Cerebellar nuclear complex (tissue), 1 donor: ENCODE data around the gene FANCD2.
A peak's percentile ranks its signal among the peaks of the same experiment; 100 is the strongest.

Experiments
- DNase-seq, 2 experiments: peaks; one replicate each; lab custom pipeline; 2025; lab: John Stamatoyannopoulos, UW

FANCD2 gene

GRCh38 chr3:10026084-10026890 is at the start of gene FANCD2:
Gene FANCD2 (plus strand): TSS chr3:10026437. CDS start chr3:10028658, 2,221 bp downstream.
- peak in 1 of 2 experiments; percentile 36 for DNase-seq

DNA sequence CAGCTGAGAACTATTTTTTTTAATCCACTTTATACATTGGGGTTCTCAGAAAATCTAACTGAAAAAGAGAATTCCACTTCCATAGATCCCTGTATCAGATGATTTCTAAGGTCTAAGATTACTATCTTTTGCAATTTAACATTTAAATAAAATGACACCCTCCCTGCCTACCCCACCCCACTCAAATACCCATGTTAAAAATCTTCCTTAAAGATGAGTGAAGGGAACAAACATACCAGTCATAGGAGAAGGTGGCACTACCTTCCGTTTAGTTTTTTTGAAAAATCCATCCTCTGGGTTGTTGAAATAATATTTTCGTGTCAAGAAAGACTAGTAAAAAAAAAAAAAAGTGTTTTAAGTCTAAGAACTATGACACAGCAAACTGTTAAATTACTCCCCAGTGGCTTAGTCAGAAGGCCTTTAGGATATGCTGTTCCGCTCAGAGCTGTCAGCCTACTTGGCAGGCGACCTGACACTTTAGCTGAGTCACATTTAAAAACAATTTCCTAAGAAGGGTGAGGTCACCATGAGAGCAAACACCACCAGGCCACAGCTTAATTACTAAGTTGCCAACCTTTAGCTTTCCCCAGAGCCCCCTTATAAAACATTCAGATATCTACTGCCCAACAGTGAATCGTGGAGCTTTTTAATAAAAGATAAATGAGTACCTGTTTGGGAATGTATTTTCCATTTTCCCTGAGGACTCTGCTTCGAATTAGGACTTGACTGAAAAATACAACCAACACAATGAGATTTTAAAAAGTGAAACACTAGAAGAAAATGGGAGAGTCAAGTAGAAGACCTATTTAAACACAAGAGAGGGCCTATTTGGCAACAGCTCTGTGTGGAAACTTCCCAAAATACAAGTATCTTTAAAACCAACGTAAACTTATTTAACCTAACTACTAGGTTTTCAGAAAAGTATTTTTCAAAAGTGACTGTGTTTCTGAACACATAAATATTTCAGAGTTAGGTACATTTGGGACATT is 49.2 kb upstream of the FANCD2 start:
- DNase-seq, result no peak

DNA sequence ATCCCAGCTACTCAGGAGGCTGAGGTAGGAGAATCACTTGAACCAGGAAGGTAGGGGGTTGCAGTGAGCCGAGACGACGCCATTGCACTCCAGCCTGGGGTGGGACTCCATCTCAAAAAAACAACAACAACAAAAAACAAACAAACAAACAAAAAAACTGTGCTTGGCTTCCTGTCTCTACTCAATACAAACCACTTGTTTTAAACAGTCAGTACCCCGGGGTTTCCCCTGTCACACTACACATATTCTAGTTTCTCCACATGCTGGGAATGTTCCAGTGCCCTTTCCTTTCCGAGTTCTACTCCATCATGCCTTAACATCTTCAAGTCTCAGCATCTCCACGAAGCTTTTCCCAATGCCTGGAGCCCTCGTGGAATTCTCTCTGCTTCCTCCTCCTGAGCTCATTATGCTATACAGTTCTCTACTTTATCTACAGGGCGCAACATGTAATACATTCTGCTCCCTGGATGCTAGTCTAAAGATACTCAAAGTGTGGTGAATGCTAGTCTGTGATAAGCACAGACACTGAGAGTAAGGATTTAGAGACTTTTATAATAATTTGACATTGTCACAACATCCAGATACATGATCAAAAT is 47.4 kb upstream of the FANCD2 start:
- DNase-seq, result no peak

- DNase-seq, result no peak
These were observed 46.0 kb upstream of the FANCD2 start for GRCh38 chr3:9980251-9980650.

DNA sequence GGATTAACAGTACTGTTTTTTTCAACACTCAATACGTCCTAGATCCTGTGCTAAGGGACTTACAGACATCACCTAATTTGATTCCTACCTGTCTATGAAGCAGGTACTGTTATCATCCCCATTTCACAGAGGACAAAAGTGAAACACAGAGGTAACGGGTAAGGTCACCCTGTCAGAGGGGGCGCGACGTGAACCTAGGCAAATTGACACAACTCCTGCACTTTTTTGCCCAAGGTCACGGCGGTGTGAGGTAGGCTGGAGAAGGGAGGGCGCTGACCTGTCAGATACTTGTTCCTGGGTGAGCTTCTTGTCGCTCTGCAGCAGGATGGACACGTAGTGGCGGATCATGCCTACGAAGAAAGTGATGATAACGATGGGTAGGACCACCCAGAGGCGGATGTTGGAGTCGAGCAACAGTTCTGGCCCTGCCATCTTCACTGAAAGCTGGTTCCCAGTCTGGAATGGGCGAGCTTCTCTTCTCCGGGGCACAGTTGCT is 40.0 kb upstream of the FANCD2 start:
- DNase-seq, result no peak

GRCh38 chr3:9994086-9994844 is 32.0 kb upstream of the FANCD2 start:
- DNase-seq, result no peak

GRCh38 chr3:10000686-10001085 is 25.6 kb upstream of the FANCD2 start:
- DNase-seq, result no peak

- no peak for DNase-seq
These were observed 23.3 kb upstream of the FANCD2 start for GRCh38 chr3:10002951-10003350.

- no peak for DNase-seq
These were observed 21.7 kb upstream of the FANCD2 start for GRCh38 chr3:10004506-10004905.

DNA sequence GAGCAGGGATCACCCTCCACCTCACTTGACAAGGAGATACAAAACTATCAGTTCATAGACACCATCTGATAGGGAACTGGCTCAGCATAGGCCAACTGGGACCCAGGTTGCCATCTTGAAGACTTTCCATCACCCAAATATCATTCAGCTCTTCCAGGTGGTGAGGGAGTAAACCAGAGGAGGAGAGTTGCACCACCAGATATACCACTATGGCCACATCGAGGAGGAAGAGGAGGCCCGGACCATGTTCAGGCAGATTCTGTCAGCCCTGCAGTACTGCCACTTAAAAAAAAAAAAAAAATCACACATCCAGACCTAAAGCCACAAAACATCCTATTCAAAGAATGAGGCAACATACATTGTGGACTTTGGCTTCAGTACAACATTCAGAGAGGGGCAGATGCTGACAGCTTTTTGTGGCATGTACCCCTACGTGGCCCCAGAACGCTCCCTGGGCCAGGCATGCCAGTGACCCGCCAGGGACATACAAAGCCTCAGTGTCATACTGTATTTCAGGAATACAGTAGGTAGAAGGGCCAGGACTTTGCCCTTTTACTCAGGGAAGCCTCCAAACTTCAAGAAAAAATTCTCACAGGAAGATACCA is 21.2 kb upstream of the FANCD2 start:
- DNase-seq, result no peak

GRCh38 chr3:10006048-10006761 is 20.0 kb upstream of the FANCD2 start:
- no peak for DNase-seq

DNA sequence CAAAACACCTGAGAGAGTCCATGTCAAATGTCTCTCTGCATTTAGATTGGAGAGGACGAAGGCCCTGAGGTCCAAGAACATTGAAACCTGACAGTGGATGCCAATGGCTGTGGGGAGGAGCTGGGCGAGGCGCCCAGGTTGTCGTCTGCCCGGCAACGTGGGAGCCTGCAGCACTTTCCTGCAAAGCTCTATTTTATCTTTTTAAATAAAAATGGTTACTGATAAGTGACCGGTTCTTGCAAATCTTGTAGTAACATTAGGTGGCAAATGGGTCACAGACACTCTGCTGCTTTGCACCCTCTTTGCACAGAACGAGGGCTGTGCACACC is 19.5 kb upstream of the FANCD2 start:
- DNase-seq, result peak in 1 of 2 experiments; percentile 9

DNA sequence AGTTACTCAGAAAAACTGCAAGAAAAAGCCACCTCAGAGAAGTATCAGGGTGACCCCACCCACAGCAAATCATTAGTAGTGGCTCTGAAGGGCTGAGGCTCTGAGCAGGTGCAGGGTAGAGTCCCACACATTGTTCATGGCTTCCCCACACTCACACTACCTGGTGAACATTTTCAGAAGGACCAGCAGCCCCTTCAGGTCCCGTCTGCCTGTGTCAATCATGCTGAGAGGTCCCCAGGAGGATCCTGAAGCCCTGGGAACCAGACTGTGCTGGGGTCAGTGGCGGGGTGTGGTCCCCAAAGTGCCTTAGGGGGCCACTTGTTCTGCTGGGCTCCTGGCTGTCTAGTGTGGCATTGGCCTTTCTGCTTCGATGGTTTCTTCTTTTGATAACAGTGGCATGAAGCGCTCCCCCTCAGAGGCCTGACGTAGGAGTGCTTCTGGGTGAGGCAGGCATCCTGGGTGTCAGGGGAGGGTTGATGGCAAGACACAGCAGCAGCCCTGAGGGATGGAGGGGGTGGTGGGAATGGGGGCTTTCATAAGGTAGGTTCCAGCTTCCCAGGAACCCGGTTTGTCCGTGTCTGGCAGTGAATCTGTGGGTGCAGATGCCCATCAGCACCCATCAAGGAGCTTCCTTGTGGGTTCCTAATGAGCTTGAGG is 19.0 kb upstream of the FANCD2 start:
- DNase-seq, result no peak

GRCh38 chr3:10008216-10008587 is 18.0 kb upstream of the FANCD2 start:
- peak in 1 of 2 experiments; percentile 43 for DNase-seq

GRCh38 chr3:10008588-10009344 is 17.5 kb upstream of the FANCD2 start:
- peak in 1 of 2 experiments; percentile 43 for DNase-seq

GRCh38 chr3:10010421-10010877 is 15.8 kb upstream of the FANCD2 start:
- DNase-seq, result no peak

- peak; percentile 24 to 81 for DNase-seq
These were observed 15.3 kb upstream of the FANCD2 start for GRCh38 chr3:10010878-10011465.

GRCh38 chr3:10011631-10012030 is 14.6 kb upstream of the FANCD2 start:
- DNase-seq, result no peak

- no peak for DNase-seq
These were observed 14.1 kb upstream of the FANCD2 start for GRCh38 chr3:10012106-10012505.
